Trophoblast cell (in vitro differentiated cells and primary cell): ENCODE measurements around the gene ZPLD1.

Source experiments
- DNase-seq, 2 donors: peaks; one replicate each; pipeline ENCODE4 v3.0.0-alpha.2; 2016
- H2AFZ ChIP-seq: 2 replicates; pipeline ENCODE4 v1.6.1; 2013; ENCODE audit warnings: low read length, moderate library complexity, mild to moderate bottlenecking; ENCODE audit not compliant: insufficient read depth, poor library complexity
- H2AK5ac ChIP-seq: 2 replicates; pipeline ENCODE4 v1.6.1; 2013; ENCODE audit warnings: mild to moderate bottlenecking, low read length
- H2BK120ac ChIP-seq: 2 replicates; pipeline ENCODE4 v1.6.1; 2013; ENCODE audit warnings: low read length, mild to moderate bottlenecking, moderate library complexity; ENCODE audit not compliant: insufficient read depth, poor library complexity
- H2BK12ac ChIP-seq: 2 replicates; pipeline ENCODE4 v1.6.1; 2013; ENCODE audit warnings: mild to moderate bottlenecking, low read length, moderate library complexity
- H2BK5ac ChIP-seq: 2 replicates; pipeline ENCODE4 v1.6.1; 2013; ENCODE audit warnings: low read length, low read depth, moderate library complexity, mild to moderate bottlenecking; ENCODE audit not compliant: poor library complexity
- H3K14ac ChIP-seq: 2 replicates; pipeline ENCODE4 v1.6.1; 2013; ENCODE audit warnings: mild to moderate bottlenecking, low read length
- H3K18ac ChIP-seq: 2 replicates; pipeline ENCODE4 v1.6.1; 2013; ENCODE audit warnings: mild to moderate bottlenecking, low read length
- H3K23ac ChIP-seq: 2 replicates; pipeline ENCODE4 v1.6.1; 2013; ENCODE audit warnings: low read length
- H3K27ac ChIP-seq: 2 replicates; pipeline ENCODE4 v1.5.1; 2013; ENCODE audit warnings: low read depth, mild to moderate bottlenecking, inconsistent platforms, low read length, moderate library complexity
- H3K27me3 ChIP-seq: 2 replicates; pipeline ENCODE4 v1.6.1; 2013; ENCODE audit warnings: inconsistent platforms, mild to moderate bottlenecking, low read length, moderate library complexity; ENCODE audit not compliant: insufficient read depth
- H3K36me3 ChIP-seq, 2 experiments: 1 replicate in 1 of 2; 2 replicates in 1 of 2; pipeline ENCODE4 v1.6.1; 2013; ENCODE audit warnings: low read length in 2 of 2, mild to moderate bottlenecking in 2 of 2, moderate library complexity in 1 of 2; ENCODE audit not compliant: insufficient read depth in 2 of 2, control insufficient read depth in 1 of 2
- H3K4ac ChIP-seq: 2 replicates; pipeline ENCODE4 v1.6.1; 2013; ENCODE audit warnings: low read depth, mild to moderate bottlenecking, low read length, moderate library complexity
- H3K4me1 ChIP-seq, 2 experiments: 1 replicate in 1 of 2; 2 replicates in 1 of 2; pipeline ENCODE4 v1.6.1; 2013; ENCODE audit warnings: low read length in 2 of 2, mild to moderate bottlenecking in 2 of 2, moderate library complexity in 1 of 2; ENCODE audit not compliant: insufficient read depth in 2 of 2, control insufficient read depth in 1 of 2
- H3K4me2 ChIP-seq: 2 replicates; pipeline ENCODE4 v1.6.1; 2013; ENCODE audit warnings: inconsistent platforms, mild to moderate bottlenecking, low read length, moderate library complexity
- H3K4me3 ChIP-seq: 2 replicates; pipeline ENCODE4 v1.5.1; 2013; ENCODE audit warnings: mild to moderate bottlenecking, low read depth, low read length, inconsistent platforms
- H3K79me1 ChIP-seq: one replicate; pipeline ENCODE4 v1.6.1; 2013; ENCODE audit warnings: low read length
- H3K79me2 ChIP-seq: 2 replicates; pipeline ENCODE4 v1.6.1; 2013; ENCODE audit warnings: low read length, mild to moderate bottlenecking; ENCODE audit not compliant: control insufficient read depth, insufficient read depth, poor library complexity
- H3K9ac ChIP-seq: 2 replicates; pipeline ENCODE4 v1.6.1; 2013; ENCODE audit warnings: mild to moderate bottlenecking, low read length
- H3K9me3 ChIP-seq: 2 replicates; pipeline ENCODE4 v1.6.1; 2013; ENCODE audit warnings: low read depth, mild to moderate bottlenecking, control low read depth, inconsistent platforms, low read length; ENCODE audit not compliant: insufficient read depth
- H4K12ac ChIP-seq: 2 replicates; pipeline ENCODE4 v1.6.1; 2013; ENCODE audit warnings: low read depth, mild to moderate bottlenecking, low read length, moderate library complexity
- H4K8ac ChIP-seq: 2 replicates; pipeline ENCODE4 v1.6.1; 2013; ENCODE audit warnings: low read depth, mild to moderate bottlenecking, low read length, moderate library complexity
- H4K91ac ChIP-seq: one replicate; pipeline ENCODE4 v1.6.1; 2013; ENCODE audit warnings: low read depth, mild to moderate bottlenecking, low read length, moderate library complexity
- WGBS: extraction: QIAGEN DNeasy Blood & Tissue Kit; methylation state at CpG from one replicate; pipeline ENCODE4 v1.1.7; 2013; ENCODE audit warnings: missing lambda C conversion rate; ENCODE audit not compliant: insufficient read length, insufficient coverage; ENCODE audit errors: extremely low coverage; 5-methylcytosine and 5-hydroxymethylcytosine counted together

Gene ZPLD1

DNA sequence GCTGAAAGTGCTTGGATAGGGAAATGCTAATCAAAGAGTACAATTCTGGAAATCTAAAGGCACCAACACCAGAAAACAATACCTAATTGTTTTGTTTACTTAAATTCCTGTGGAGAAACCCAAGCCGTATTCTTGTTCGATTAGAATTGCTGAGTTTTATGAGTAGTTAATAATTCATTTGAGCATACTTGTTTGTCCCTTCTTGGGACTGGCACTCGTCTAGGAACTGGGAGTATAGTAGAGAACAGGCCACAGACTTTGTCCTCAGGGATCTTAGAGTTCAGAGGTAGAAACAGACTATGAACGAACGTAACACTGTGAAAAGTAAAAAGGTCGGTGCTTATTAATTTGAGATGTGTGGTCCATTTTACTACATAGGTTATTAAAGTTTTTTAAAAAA, 39.4 kb downstream of the ZPLD1 start:
- H3K4me3 ChIP-seq = no peak overlapping the region
- no peak overlapping the region for H2BK5ac ChIP-seq
- H2AFZ ChIP-seq = no peak overlapping the region
- H3K27me3 ChIP-seq = no peaks in the 10 kb centered on the region
- no peaks in the 10 kb centered on the region for H3K9me3 ChIP-seq
- H4K91ac ChIP-seq = no peak overlapping the region
- H2BK120ac ChIP-seq = no peak overlapping the region
- H2AK5ac ChIP-seq = no peak overlapping the region
- WGBS = no CpG with 5 or more reads among the region's 6 CpGs
- no peak overlapping the region for H3K4me2 ChIP-seq
- H3K9ac ChIP-seq = no peak overlapping the region
- no peak overlapping the region for H3K27ac ChIP-seq
- no peak overlapping the region for H3K18ac ChIP-seq
- no peaks in the 10 kb centered on the region for H3K79me2 ChIP-seq
- no peaks in the 10 kb centered on the region for H3K36me3 ChIP-seq
- DNase-seq = no peak
- no peak overlapping the region for H3K23ac ChIP-seq
- H4K8ac ChIP-seq = no peak overlapping the region
- H3K14ac ChIP-seq = no peak overlapping the region
- H4K12ac ChIP-seq = no peak overlapping the region
- no peaks in the 10 kb centered on the region for H3K79me1 ChIP-seq
- no peak overlapping the region for H2BK12ac ChIP-seq
- no peak overlapping the region for H3K4ac ChIP-seq
- H3K4me1 ChIP-seq = no peaks in the 10 kb centered on the region

GRCh38 chr3:102476198-102476597, 41.4 kb downstream of the ZPLD1 start:
- H2BK5ac ChIP-seq = no peak overlapping the region
- no peaks in the 10 kb centered on the region for H3K27me3 ChIP-seq
- DNase-seq = no peak
- no peaks in the 10 kb centered on the region for H3K36me3 ChIP-seq
- H2BK120ac ChIP-seq = no peak overlapping the region
- H3K18ac ChIP-seq = no peak overlapping the region
- WGBS = no CpG with 5 or more reads among the region's 4 CpGs
- no peak overlapping the region for H2AK5ac ChIP-seq
- no peak overlapping the region for H2BK12ac ChIP-seq
- no peak overlapping the region for H3K9ac ChIP-seq
- no peak overlapping the region for H3K23ac ChIP-seq
- no peak overlapping the region for H4K91ac ChIP-seq
- H3K4me3 ChIP-seq = no peak overlapping the region
- H3K79me1 ChIP-seq = no peaks in the 10 kb centered on the region
- no peak overlapping the region for H4K12ac ChIP-seq
- no peak overlapping the region for H3K27ac ChIP-seq
- H2AFZ ChIP-seq = no peak overlapping the region
- no peak overlapping the region for H3K4ac ChIP-seq
- H3K14ac ChIP-seq = no peak overlapping the region
- no peaks in the 10 kb centered on the region for H3K79me2 ChIP-seq
- H4K8ac ChIP-seq = no peak overlapping the region
- H3K9me3 ChIP-seq = no peaks in the 10 kb centered on the region
- H3K4me2 ChIP-seq = no peak overlapping the region
- peaks cover 0 to 2% of the 10 kb centered on the region in 2 experiments for H3K4me1 ChIP-seq

DNA sequence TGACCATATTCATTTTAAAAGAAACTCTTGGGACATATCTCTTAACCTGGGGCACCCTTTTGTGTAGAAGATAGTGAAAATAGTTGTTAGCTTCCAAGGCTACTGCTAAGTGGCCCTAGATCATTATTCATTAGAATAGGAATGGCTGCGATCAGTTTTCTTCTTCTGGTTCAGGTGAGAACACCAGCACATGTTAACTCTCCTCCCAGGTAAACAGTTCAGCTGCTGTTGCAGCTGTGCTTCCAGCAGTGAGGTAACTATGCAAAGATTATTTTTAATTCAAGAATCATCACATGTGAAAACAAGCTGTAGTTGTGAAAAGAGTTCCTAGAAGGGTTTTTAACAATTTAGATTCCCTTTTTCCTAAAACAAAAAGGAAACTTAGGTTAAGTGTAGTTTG, 43.3 kb downstream of the ZPLD1 start:
- no peaks in the 10 kb centered on the region for H3K79me1 ChIP-seq
- no peak overlapping the region for H2BK120ac ChIP-seq
- no peaks in the 10 kb centered on the region for H3K9me3 ChIP-seq
- no peak overlapping the region for H3K4me3 ChIP-seq
- H2BK12ac ChIP-seq = no peak overlapping the region
- no peak overlapping the region for H2BK5ac ChIP-seq
- H3K4me1 ChIP-seq = peaks cover 0 to 2% of the 10 kb centered on the region in 2 experiments
- no peak overlapping the region for H3K18ac ChIP-seq
- no peak overlapping the region for H3K27ac ChIP-seq
- H3K14ac ChIP-seq = no peak overlapping the region
- no peaks in the 10 kb centered on the region for H3K36me3 ChIP-seq
- H3K27me3 ChIP-seq = no peaks in the 10 kb centered on the region
- H3K23ac ChIP-seq = no peak overlapping the region
- no peak overlapping the region for H3K4me2 ChIP-seq
- no CpG with 5 or more reads among the region's 1 CpG for WGBS
- H2AK5ac ChIP-seq = no peak overlapping the region
- no peak overlapping the region for H4K8ac ChIP-seq
- H3K9ac ChIP-seq = no peak overlapping the region
- H2AFZ ChIP-seq = no peak overlapping the region
- no peaks in the 10 kb centered on the region for H3K79me2 ChIP-seq
- no peak overlapping the region for H4K12ac ChIP-seq
- no peak for DNase-seq
- H3K4ac ChIP-seq = no peak overlapping the region
- H4K91ac ChIP-seq = no peak overlapping the region

GRCh38 chr3:102480139-102480538, 45.3 kb downstream of the ZPLD1 start:
- peak; percentile 0 to 13 for DNase-seq
- Histone ChIP-seq H3K4me2 (no peak overlapping the region), H2BK120ac (no peak overlapping the region), H3K9ac (no peak overlapping the region), H3K4ac (no peak overlapping the region), H3K79me1 (no peaks in the 10 kb centered on the region), H3K36me3 (no peaks in the 10 kb centered on the region), H2BK12ac (no peak overlapping the region), H3K79me2 (no peaks in the 10 kb centered on the region), H4K12ac (no peak overlapping the region), H4K91ac (no peak overlapping the region), H3K27ac (no peak overlapping the region), H3K18ac (no peak overlapping the region), H2AFZ (no peak overlapping the region), H3K4me3 (no peak overlapping the region), H3K14ac (no peak overlapping the region), H3K27me3 (no peaks in the 10 kb centered on the region), H3K9me3 (no peaks in the 10 kb centered on the region), H2BK5ac (no peak overlapping the region), H2AK5ac (no peak overlapping the region), H3K23ac (no peak overlapping the region), H4K8ac (no peak overlapping the region), H3K4me1 (peaks cover 0 to 2% of the 10 kb centered on the region in 2 experiments)
- WGBS = no CpG with 5 or more reads among the region's 2 CpGs
